ENCODE measurements around the gene COL9A2. TPM values are rescaled to one million over a fixed set of nuclear protein-coding genes. Genes with fewer than 3 reads are reported as not detected.

The COL9A2 gene
- total RNA-seq, 1 experiment from 2014 or later, result 5.2 TPM

DNA sequence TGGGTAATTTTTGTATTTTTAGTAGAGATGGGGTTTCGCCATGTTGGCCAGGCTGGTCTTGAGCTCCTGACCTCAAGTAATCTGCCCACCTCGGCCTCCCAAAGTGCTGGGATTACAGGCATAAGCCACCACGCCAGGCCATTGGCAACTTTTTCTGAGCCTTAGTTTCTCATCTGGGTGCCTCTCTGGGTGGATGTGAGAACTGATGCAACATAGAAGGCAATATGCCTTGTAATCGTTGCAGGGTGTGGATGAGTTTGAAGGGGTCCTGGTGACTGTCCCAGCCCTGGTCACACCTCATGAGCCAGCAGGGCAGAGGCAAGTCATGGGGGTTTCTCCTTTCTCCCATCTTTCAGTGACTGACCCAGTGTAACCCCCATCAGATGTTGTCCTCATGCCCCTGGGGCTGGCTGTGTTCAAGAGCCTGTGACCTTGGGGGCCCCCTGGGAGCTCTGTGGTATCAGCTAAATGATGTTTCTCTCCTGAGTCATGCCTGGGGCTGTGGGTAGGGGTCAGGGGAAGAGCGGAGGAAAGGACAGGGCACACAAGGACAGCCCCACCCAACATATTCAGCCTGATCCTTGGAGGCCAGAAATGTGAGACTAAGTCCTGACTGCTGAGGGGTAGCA, 3.6 kb downstream of the COL9A2 start:
- Histone ChIP-seq H3K4me1 (peaks cover 25% of the 10 kb centered on the region), H3K36me3 (no peaks in the 10 kb centered on the region), H3K9me3 (replicated peaks) (no peaks in the 10 kb centered on the region), H3K4me3 (no peak overlapping the region), H3K27me3 (no peaks in the 10 kb centered on the region), H3K27ac (no peak overlapping the region)
- DNase-seq, result peak; percentile 51 to 74

DNA sequence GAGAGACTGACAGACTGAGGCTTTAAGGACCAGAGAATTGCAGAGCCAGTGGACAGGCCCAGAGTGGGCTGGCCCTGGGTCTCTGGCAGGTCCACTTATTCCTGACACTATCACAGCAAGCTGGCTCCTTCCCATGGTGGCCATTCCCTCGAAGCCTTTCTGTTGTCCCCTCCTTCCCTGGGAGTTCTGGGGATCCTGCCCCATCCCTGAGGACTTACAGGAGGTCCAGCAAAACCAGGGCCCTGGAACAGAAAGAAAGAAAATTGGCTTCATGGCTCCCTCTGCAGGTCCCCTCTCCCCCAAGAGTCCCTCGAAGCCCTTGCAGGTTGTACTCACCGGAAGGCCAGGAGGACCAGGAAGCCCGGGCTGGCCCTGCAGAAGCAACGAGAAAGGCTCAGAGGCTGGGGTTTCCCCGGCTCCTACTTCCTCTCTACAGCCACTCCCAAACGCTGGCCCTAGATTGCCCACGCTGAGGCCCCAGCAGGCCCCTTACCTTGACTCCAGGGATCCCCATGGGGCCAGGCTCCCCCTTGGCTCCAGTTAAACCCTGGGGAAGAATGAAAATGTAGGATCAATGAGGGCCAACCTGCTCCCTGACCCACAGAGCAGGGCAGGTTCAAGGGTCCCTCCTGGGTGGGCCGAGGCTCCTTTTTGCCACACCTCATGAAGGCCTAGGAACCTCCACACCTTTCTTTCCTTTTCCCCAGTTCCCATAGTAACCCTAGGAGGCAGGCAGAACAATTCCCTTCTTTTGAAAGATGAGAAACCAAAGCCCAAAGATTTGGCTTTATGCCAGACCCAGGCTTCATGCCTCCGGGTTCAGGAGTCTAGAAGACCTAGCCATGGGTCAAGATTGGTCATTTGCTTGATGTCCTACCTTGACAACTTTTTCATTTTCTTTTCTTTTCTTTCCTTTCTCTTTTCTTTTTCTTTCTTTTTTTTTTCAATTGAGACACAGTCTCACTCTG, 4.6 kb downstream of the COL9A2 start:
- DNase-seq, result peak in 1 of 2 experiments; percentile 72
- Histone ChIP-seq H3K4me1 (peaks cover 25% of the 10 kb centered on the region), H3K4me3 (no peak overlapping the region), H3K36me3 (no peaks in the 10 kb centered on the region), H3K9me3 (replicated peaks) (no peaks in the 10 kb centered on the region), H3K27me3 (no peaks in the 10 kb centered on the region), H3K27ac (no peak overlapping the region)

DNA sequence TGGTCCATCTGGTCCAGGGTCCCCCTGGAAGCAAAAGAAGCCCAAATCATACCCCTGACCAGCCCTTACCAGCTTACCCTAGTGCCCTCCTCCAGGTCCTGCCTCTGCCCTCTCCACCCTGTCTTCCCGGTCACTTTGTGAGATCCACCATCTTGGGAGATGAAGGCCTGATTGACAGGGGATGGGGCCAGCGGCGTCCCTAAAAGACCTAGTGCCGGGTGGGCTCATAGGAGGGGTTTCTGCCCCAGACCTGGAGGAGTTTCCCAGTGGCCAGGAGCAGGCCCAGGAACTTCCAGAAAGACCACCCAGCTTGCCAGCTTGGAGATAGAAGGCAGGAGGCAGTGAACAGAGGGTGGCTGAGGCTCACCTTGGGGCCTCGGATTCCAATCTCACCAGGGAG, 5.4 kb downstream of the COL9A2 start:
- Histone ChIP-seq H3K36me3 (no peaks in the 10 kb centered on the region), H3K4me1 (peaks cover 25% of the 10 kb centered on the region), H3K27ac (no peak overlapping the region), H3K27me3 (no peaks in the 10 kb centered on the region), H3K9me3 (replicated peaks) (no peaks in the 10 kb centered on the region), H3K4me3 (no peak overlapping the region)
- no peak for DNase-seq

DNA sequence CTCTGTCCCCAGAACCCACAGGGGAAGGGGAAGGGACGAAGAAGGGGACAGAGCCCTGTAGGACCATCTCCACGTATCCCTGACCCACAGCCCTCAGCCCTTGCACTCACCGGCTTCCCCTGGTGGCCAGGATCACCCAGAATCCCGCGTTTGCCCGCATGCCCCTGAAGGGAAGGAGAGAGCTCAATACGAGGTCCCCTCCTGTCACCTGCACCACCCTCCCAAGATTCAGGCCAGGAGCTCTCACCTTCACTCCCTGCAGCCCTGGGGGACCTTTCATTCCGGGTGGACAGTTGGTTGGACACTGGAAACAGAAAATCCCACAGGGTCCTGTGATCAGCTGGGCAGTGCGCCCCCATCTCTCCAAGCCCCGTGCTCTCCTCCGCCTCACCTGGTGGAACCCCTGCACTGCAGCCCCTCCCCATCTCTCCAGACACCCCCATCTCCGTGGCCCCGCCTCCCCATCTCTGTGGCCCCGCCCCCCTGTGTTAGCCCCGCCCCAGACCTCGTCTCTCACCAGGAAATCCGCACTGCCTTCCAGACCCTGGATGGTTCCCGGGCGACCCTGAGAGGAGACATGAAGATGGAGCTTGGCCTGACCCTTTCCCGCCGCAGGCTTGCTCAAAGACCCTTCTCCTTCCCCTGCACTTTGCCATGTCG, 6.0 kb downstream of the COL9A2 start:
- no peak for DNase-seq
- Histone ChIP-seq H3K9me3 (replicated peaks) (no peaks in the 10 kb centered on the region), H3K36me3 (no peaks in the 10 kb centered on the region), H3K27me3 (no peaks in the 10 kb centered on the region), H3K4me3 (no peak overlapping the region), H3K4me1 (peaks cover 25% of the 10 kb centered on the region), H3K27ac (no peak overlapping the region)

DNA sequence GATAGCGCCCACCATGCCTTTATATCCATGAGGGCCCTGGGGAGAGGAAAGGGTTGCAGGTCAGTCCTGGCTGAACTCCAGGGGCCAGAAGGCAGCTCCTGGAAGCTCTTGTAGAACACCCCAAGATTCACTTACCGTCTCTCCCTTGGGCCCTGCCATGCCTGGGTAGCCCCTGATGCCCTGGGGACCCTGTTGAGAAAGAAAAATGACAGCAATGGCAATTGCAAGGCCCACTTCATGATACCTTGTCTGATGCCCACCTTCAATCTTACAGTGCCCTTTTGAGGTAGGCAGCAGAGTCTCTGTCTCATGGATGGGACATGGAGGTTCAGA, 7.0 kb downstream of the COL9A2 start:
- Histone ChIP-seq H3K36me3 (no peaks in the 10 kb centered on the region), H3K4me1 (peaks cover 25% of the 10 kb centered on the region), H3K9me3 (replicated peaks) (no peaks in the 10 kb centered on the region), H3K4me3 (no peak overlapping the region), H3K27ac (no peak overlapping the region), H3K27me3 (no peaks in the 10 kb centered on the region)
- no peak for DNase-seq

DNA sequence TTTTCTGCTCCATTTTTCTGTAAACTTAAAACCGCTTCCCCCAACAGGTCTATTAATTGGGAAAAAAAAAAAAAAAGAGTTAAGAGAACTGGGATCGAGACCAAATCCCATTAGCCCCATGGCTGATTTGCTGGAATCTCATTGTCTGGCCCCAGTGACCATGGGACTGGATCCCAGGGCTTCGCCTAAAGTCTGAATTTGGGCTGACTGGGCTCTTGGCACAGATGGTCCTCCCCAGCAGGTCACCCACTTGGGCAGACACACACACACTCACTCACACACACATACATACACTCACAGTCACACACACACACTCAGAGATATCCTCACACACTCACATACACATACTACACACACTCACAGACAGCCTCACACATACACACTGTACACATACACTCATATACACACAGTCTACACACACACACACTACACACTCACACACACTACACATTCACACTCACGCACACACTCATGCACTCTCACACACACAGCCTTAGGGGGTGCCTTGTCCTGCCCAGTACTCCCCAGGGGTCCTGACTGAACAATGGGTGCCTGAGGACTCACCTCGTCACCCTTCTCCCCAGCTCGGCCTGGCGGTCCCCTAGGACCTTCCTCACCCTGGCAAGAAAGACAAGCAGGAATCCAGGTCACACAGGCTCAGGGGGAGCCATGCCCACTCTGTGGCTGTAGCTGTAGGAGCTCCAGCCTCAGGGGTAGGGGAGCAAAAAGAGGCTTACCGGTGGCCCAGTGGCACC, 7.5 kb downstream of the COL9A2 start:
- Histone ChIP-seq H3K9me3 (replicated peaks) (no peaks in the 10 kb centered on the region), H3K4me3 (no peak overlapping the region), H3K27me3 (no peaks in the 10 kb centered on the region), H3K36me3 (no peaks in the 10 kb centered on the region), H3K4me1 (peaks cover 23% of the 10 kb centered on the region), H3K27ac (no peak overlapping the region)
- DNase-seq, result no peak

DNA sequence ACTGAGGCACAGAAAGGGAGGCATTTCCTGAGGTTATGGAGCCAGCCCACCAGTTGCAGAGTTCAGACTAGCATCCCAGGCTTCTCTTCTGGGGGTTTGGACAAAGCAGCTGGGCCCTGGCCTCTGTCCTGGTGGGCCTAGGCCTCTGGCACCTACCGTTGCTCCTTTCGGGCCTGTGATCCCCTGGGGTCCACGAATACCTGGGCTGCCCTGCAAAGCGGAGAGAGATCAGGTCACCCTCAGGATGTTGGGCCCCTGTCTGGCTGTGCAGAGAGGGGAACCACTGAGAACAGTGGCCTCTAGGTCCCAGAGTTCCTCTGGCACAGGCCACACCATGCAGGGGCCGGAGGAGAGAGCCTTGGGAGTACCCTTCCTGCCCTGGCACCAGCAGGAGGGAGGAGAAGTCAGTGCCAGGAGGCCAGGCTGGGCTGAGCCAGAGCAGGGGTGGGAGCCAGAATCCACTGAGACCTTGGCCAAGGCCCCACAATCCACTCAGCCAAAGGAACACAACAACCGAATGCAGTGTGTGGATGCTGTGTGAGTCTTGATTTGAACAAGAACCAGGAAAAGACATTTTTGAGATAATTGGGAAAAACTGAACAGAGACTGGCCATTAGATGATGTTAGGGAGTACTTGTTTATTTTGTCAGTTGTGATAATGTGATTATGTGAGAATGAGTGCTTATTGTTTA, 8.9 kb downstream of the COL9A2 start:
- no peaks in the 10 kb centered on the region for H3K36me3 ChIP-seq

DNA sequence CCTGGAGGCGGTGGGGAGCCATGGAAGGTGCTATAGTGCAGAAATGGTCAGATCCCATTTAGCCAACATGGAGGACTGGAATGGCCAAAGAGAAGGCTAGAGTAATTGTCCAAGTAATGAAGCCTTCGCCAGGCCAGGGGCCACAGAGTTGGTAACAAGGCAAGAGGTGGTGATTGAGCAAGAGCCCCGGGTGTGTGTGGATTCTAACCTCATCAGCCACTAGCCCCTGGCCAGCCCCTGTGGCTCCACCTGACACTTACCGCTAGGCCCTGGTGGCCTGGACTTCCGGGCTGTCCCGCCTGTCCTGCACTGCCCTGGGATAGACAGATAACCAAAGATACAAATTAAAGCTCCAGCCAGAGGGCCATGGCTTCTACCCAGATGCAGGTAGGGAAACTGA, 9.9 kb downstream of the COL9A2 start:
- no peak for DNase-seq
- H3K9me3 ChIP-seq (replicated peaks), result no peaks in the 10 kb centered on the region
- no peak overlapping the region for H3K27ac ChIP-seq
- H3K4me3 ChIP-seq, result no peak overlapping the region
- H3K4me1 ChIP-seq, result no peaks in the 10 kb centered on the region
- no peaks in the 10 kb centered on the region for H3K36me3 ChIP-seq
- no peaks in the 10 kb centered on the region for H3K27me3 ChIP-seq

More for the DNA sequence above, 8.9 kb downstream of the COL9A2 start:
- Histone ChIP-seq H3K27me3 (no peaks in the 10 kb centered on the region), H3K4me3 (no peak overlapping the region), H3K4me1 (peaks cover 9% of the 10 kb centered on the region), H3K27ac (no peak overlapping the region), H3K9me3 (replicated peaks) (no peaks in the 10 kb centered on the region)
- no peak for DNase-seq

DNA sequence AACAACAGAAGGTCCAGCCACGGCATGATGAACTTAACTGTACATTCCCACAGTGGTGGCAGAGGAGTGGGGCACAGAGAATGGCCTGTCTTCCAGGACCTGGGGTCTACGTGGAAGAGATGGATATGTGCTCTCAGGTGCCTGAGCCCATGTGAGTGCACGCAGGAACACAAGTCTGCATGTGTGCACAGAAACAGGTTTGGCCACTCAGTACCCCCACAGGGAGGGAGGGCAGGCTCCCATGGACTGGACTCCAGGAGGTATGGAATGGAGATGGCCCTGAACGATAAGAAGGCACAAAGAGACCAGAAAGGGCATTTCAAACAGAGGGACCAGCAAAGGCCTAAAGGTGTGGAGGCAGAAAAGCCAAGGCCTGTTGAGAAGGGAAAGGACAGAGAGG, 10.8 kb downstream of the COL9A2 start:
- Histone ChIP-seq H3K4me3 (no peak overlapping the region), H3K9me3 (replicated peaks) (no peaks in the 10 kb centered on the region), H3K27me3 (no peaks in the 10 kb centered on the region), H3K4me1 (no peaks in the 10 kb centered on the region), H3K36me3 (no peaks in the 10 kb centered on the region), H3K27ac (no peak overlapping the region)
- DNase-seq, result no peak

DNA sequence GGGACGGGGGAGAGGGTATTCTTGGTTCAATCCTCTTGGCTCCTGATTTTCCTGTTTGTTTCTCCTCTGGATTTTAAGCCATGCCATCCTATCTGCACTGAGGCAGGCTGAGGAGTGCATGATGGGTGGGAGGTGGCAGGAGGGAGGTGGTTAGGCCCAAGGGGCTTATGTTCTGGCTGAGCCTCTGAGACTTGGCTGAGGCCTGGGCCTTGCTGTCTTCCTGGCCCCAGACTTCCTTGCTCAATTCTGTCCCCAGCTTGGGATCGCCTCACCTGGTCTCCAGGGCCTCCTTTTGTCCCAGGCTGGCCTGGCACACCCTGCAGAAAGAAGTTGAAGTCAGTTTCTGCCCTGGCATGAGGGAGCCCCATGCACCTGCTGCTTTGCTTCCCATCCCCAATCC, 11.2 kb downstream of the COL9A2 start:
- Histone ChIP-seq H3K9me3 (replicated peaks) (no peaks in the 10 kb centered on the region), H3K4me1 (no peaks in the 10 kb centered on the region), H3K4me3 (no peak overlapping the region), H3K27ac (no peak overlapping the region), H3K27me3 (no peaks in the 10 kb centered on the region), H3K36me3 (no peaks in the 10 kb centered on the region)
- DNase-seq, result no peak

DNA sequence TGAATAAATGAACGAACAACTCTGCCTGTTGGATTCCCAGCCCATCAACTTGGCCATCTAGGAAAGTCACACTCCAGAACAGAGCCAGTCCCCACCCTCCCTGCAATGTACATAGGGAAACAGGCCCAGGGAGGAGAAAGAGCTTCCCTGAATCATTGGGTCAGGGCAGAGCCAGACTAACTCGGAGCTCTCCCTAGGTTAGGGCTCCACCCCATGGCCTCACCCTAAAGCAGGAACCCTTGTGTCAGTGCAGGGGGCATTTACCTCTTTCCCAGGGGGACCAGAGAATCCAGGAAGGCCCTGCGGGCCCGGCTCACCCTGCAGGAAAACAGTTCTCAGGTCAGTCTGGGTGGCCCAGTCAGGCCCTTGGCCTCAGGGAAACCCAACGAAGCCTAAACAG, 11.6 kb downstream of the COL9A2 start:
- Histone ChIP-seq H3K36me3 (no peaks in the 10 kb centered on the region), H3K27me3 (no peaks in the 10 kb centered on the region), H3K4me1 (no peaks in the 10 kb centered on the region), H3K9me3 (replicated peaks) (no peaks in the 10 kb centered on the region), H3K4me3 (no peak overlapping the region), H3K27ac (no peak overlapping the region)
- no peak for DNase-seq

DNA sequence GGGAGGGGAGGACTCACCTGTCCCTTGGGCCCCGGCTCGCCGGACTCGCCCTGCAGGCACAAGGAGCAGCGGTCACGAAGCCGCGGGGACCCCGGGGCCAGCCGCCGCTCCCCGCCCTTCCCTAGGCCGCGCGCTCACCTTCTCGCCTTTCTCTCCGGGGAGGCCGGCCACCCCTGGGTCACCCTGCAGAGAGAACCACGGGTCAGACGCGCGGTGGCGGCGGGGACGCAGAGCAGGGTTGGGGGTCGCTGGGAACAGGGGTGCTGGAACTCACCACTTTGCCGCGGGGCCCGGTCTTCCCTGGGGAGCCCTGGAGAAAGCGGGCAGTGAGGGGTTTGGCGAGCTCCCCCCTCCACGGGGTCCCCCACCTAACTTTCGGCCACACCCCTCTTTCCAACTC, 13.3 kb downstream of the COL9A2 start:
- Histone ChIP-seq H3K27ac (no peak overlapping the region), H3K4me1 (no peaks in the 10 kb centered on the region), H3K27me3 (no peaks in the 10 kb centered on the region), H3K36me3 (no peaks in the 10 kb centered on the region), H3K9me3 (replicated peaks) (no peaks in the 10 kb centered on the region), H3K4me3 (no peak overlapping the region)
- no peak for DNase-seq

DNA sequence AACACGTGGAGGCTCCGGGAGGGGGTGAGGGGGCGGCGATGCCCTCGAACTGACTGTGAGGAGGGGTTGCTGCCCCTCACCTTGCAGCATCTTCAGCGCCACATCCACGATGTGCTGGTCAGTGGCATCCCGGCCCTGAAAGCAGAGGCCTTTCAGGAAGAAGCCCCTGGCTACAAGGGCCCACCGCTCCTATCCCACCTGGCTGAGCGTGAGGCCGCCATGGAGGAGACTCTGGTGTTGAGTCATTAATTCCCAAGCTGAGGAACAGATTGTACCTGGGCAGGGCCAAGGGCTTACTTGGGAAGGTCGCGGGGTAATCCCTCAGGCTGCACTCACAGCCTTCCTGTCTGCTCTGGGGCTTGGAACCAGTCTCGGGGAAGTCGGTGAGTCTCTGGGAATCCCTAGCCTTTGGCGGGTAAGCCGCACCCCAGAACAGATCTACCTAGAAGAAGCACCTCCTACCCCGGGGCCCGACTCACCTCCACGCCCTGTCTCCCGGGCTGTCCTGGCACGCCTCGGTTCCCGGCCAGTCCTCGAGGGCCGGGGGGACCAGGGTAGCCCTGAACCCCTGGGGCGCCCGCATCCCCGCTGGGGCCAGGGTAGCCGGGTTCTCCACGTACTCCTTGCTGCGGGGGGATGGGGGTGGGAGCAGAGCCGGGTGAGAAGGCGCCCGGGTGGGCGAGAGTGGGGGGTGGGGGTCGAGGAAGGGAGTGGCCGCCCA, 13.9 kb downstream of the COL9A2 start:
- H3K9me3 ChIP-seq (replicated peaks), result no peaks in the 10 kb centered on the region
- H3K27ac ChIP-seq, result no peak overlapping the region
- no peaks in the 10 kb centered on the region for H3K4me1 ChIP-seq
- H3K4me3 ChIP-seq, result no peak overlapping the region
- H3K27me3 ChIP-seq, result no peaks in the 10 kb centered on the region
- DNase-seq, result no peak
- H3K36me3 ChIP-seq, result no peaks in the 10 kb centered on the region

DNA sequence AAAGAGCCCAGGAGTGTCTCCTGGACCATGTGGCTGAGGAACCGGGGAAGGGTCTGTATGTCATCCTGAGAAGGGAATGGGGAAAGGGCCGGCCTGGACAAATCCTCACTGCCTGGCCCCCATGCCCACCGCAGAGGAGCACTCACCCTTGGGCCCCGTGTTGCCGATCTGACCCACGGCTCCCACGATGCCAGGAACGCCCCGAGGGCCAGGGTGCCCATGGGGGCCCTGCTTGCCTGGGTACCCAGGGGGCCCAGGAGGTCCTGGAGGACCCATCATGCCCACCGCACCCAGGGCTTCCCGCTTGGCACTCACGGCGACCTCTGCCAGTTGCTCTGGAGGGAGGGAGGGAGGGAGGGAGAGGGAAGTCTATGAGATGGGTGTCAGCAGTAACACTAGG, 14.6 kb downstream of the COL9A2 start:
- Histone ChIP-seq H3K9me3 (replicated peaks) (no peaks in the 10 kb centered on the region), H3K27me3 (no peaks in the 10 kb centered on the region), H3K4me3 (no peak overlapping the region), H3K4me1 (no peaks in the 10 kb centered on the region), H3K36me3 (no peaks in the 10 kb centered on the region), H3K27ac (no peak overlapping the region)
- no peak for DNase-seq
